ENCODE data around the gene UBTD2. TPM values are rescaled to one million over a fixed set of nuclear protein-coding genes. Genes with fewer than 3 reads are reported as not detected.

Gene UBTD2
- polyA plus RNA-seq, 3 donors = 2.3 to 3.2 (median 2.6) TPM

GRCh38 chr5:172235827-172236736 is 47.5 kb downstream of the UBTD2 start:
- Histone ChIP-seq H2AFZ (ENCODE audit: insufficient read depth, low read depth, low read length, poor library complexity, severe bottlenecking) (no peak overlapping the region), H3K27ac (ENCODE audit: low read depth in 1 of 2, low read length in 2 of 2) (no peak overlapping the region), H3K79me2 (ENCODE audit: insufficient read depth, low read length) (no peaks in the 10 kb centered on the region), H3K4me3 (replicated peaks in 1 of 3; ENCODE audit: low read depth in 2 of 3, low read length in 3 of 3) (no peak overlapping the region), H3K4me2 (replicated peaks; ENCODE audit: extremely low read depth, low read length, poor library complexity, severe bottlenecking) (no peak overlapping the region), H4K20me1 (ENCODE audit: insufficient read depth, low read length) (no peaks in the 10 kb centered on the region), H3K36me3 (replicated peaks in 1 of 2; ENCODE audit: control insufficient read depth in 1 of 2, insufficient read depth in 2 of 2, low read length in 2 of 2) (peaks cover 4 to 24% of the 10 kb centered on the region in 2 donors), H3K9ac (ENCODE audit: insufficient read depth, low read length, poor library complexity, severe bottlenecking) (no peak overlapping the region), H3K27me3 (ENCODE audit: control insufficient read depth in 2 of 2, insufficient read depth in 2 of 2, low read length in 2 of 2) (no peaks in the 10 kb centered on the region), H3K4me1 (ENCODE audit: control insufficient read depth in 1 of 2, insufficient read depth in 2 of 2, low read length in 2 of 2) (peaks cover 13 to 17% of the 10 kb centered on the region in 2 donors), H3K9me3 (replicated peaks in 1 of 2; ENCODE audit: control insufficient read depth in 1 of 2, insufficient read depth in 1 of 2, low read length in 2 of 2) (no peaks in the 10 kb centered on the region)
- no peaks in the 10 kb centered on the region for H3K27me3 Mint-ChIP-seq (ENCODE audit: low read depth in 3 of 3)
- TF ChIP-seq, protein P1, sequence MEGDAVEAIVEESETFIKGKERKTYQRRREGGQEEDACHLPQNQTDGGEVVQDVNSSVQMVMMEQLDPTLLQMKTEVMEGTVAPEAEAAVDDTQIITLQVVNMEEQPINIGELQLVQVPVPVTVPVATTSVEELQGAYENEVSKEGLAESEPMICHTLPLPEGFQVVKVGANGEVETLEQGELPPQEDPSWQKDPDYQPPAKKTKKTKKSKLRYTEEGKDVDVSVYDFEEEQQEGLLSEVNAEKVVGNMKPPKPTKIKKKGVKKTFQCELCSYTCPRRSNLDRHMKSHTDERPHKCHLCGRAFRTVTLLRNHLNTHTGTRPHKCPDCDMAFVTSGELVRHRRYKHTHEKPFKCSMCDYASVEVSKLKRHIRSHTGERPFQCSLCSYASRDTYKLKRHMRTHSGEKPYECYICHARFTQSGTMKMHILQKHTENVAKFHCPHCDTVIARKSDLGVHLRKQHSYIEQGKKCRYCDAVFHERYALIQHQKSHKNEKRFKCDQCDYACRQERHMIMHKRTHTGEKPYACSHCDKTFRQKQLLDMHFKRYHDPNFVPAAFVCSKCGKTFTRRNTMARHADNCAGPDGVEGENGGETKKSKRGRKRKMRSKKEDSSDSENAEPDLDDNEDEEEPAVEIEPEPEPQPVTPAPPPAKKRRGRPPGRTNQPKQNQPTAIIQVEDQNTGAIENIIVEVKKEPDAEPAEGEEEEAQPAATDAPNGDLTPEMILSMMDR (IDR thresholded peaks at IDR 0.05) = no peak
- no CpG with 5 or more reads among the region's 3 CpGs for WGBS (ENCODE audit: insufficient coverage)
- H3K27ac Mint-ChIP-seq = peak overlapping the region in 2 of 7 donors; percentile 17 to 48
- H3K36me3 Mint-ChIP-seq = peaks cover 22 to 28% of the 10 kb centered on the region in 2 donors
- peaks cover 23% of the 10 kb centered on the region for H3K4me1 Mint-ChIP-seq
- H3K9me3 Mint-ChIP-seq = no peaks in the 10 kb centered on the region
- intact Hi-C loops (cut with micrococcal nuclease) = no loop called here
- H3K4me3 Mint-ChIP-seq = no peak overlapping the region
- DNase-seq = no peak

- H3K27ac Mint-ChIP-seq = peak overlapping the region in 5 of 7 donors; percentile 36 to 78 (median 48)
Measured at GRCh38 chr5:172235132-172235780, 48.3 kb downstream of the UBTD2 start.

More at GRCh38 chr5:172235132-172235780, 48.3 kb downstream of the UBTD2 start:
- intact Hi-C loops (cut with micrococcal nuclease) = no loop called here
- Histone ChIP-seq H3K4me2 (replicated peaks; ENCODE audit: extremely low read depth, low read length, poor library complexity, severe bottlenecking) (no peak overlapping the region), H3K4me1 (ENCODE audit: control insufficient read depth in 1 of 2, insufficient read depth in 2 of 2, low read length in 2 of 2) (peaks cover 13 to 17% of the 10 kb centered on the region in 2 donors), H3K36me3 (replicated peaks in 1 of 2; ENCODE audit: control insufficient read depth in 1 of 2, insufficient read depth in 2 of 2, low read length in 2 of 2) (peaks cover 5 to 31% of the 10 kb centered on the region in 2 donors), H3K9ac (ENCODE audit: insufficient read depth, low read length, poor library complexity, severe bottlenecking) (no peak overlapping the region), H3K4me3 (replicated peaks in 1 of 3; ENCODE audit: low read depth in 2 of 3, low read length in 3 of 3) (no peak overlapping the region), H3K9me3 (replicated peaks in 1 of 2; ENCODE audit: control insufficient read depth in 1 of 2, insufficient read depth in 1 of 2, low read length in 2 of 2) (no peaks in the 10 kb centered on the region), H3K27me3 (ENCODE audit: control insufficient read depth in 2 of 2, insufficient read depth in 2 of 2, low read length in 2 of 2) (no peaks in the 10 kb centered on the region), H4K20me1 (ENCODE audit: insufficient read depth, low read length) (no peaks in the 10 kb centered on the region), H3K79me2 (ENCODE audit: insufficient read depth, low read length) (no peaks in the 10 kb centered on the region), H3K27ac (ENCODE audit: low read depth in 1 of 2, low read length in 2 of 2) (peak overlapping the region in 1 of 2 donors; percentile 56), H2AFZ (ENCODE audit: insufficient read depth, low read depth, low read length, poor library complexity, severe bottlenecking) (peak overlapping the region; percentile 27)
- Mint-ChIP-seq H3K27me3 (ENCODE audit: low read depth in 3 of 3) (no peaks in the 10 kb centered on the region), H3K4me1 (peaks cover 23% of the 10 kb centered on the region), H3K4me3 (no peak overlapping the region), H3K36me3 (peaks cover 28 to 37% of the 10 kb centered on the region in 2 donors), H3K9me3 (no peaks in the 10 kb centered on the region)
- peak; percentile 7 to 17 (median 16) for DNase-seq
- TF ChIP-seq, protein P1 (IDR thresholded peaks at IDR 0.05) = no peak
- WGBS (ENCODE audit: insufficient coverage) = 0% methylated on average over 1 of the region's 4 CpGs

Measured in CD14-positive monocyte (primary cell).